ENCODE data around the gene TPP2.

Gene TPP2

GRCh38 chr13:102558029-102558428 lies 38.8 kb upstream of the TPP2 start:
- no peak for DNase-seq
- no peaks in the 10 kb centered on the region for H3K79me2 ChIP-seq (ENCODE audit: control insufficient read depth, insufficient read depth, low read length)
- H2BK120ac ChIP-seq (ENCODE audit: low read depth, low read length): no peak overlapping the region
- no peak overlapping the region for H3K4me3 ChIP-seq (ENCODE audit: low read length)
- H3K9ac ChIP-seq (ENCODE audit: low read length): no peak overlapping the region
- no peak overlapping the region for H2BK5ac ChIP-seq (ENCODE audit: low read length)
- no peaks in the 10 kb centered on the region for H3K79me1 ChIP-seq (ENCODE audit: low read length)
- H3K27ac ChIP-seq (ENCODE audit: low read depth, low read length): no peak overlapping the region
- no peak overlapping the region for H4K8ac ChIP-seq (ENCODE audit: low read depth, low read length)
- no peak overlapping the region for H3K56ac ChIP-seq (ENCODE audit: low read length)
- no peak overlapping the region for H3K18ac ChIP-seq (ENCODE audit: low read length)
- no peak overlapping the region for H4K5ac ChIP-seq (ENCODE audit: low read length)
- H3K4ac ChIP-seq (ENCODE audit: low read depth, low read length): no peak overlapping the region
- H3K36me3 ChIP-seq (ENCODE audit: control insufficient read depth, insufficient read depth, low read length): no peaks in the 10 kb centered on the region
- no peak overlapping the region for H3K4me2 ChIP-seq (ENCODE audit: low read length)
- H3K4me1 ChIP-seq (ENCODE audit: control insufficient read depth, low read depth, low read length): no peaks in the 10 kb centered on the region
- no peak overlapping the region for H2AK5ac ChIP-seq (ENCODE audit: low read length)
- H3K27me3 ChIP-seq (ENCODE audit: insufficient read depth, low read length, poor library complexity): no peaks in the 10 kb centered on the region
- no CpG with 5 or more reads among the region's 2 CpGs for WGBS (ENCODE audit: extremely low coverage, insufficient coverage, low lambda C conversion rate)
- no peak overlapping the region for H3K23ac ChIP-seq (ENCODE audit: low read length)
- no peak overlapping the region for H2BK15ac ChIP-seq (replicated peaks; ENCODE audit: low read depth)

- whole genome bisulfite sequencing (ENCODE audit: extremely low coverage, insufficient coverage, low lambda C conversion rate): no CpG with 5 or more reads among the region's 1 CpG
- Histone ChIP-seq H3K56ac (ENCODE audit: low read length) (no peak overlapping the region), H3K27ac (ENCODE audit: low read depth, low read length) (no peak overlapping the region), H3K4me2 (ENCODE audit: low read length) (no peak overlapping the region), H3K36me3 (ENCODE audit: control insufficient read depth, insufficient read depth, low read length) (no peaks in the 10 kb centered on the region), H3K18ac (ENCODE audit: low read length) (no peak overlapping the region), H3K79me2 (ENCODE audit: control insufficient read depth, insufficient read depth, low read length) (no peaks in the 10 kb centered on the region), H3K27me3 (ENCODE audit: insufficient read depth, low read length, poor library complexity) (no peaks in the 10 kb centered on the region), H3K4me3 (ENCODE audit: low read length) (no peak overlapping the region), H3K23ac (ENCODE audit: low read length) (no peak overlapping the region), H3K79me1 (ENCODE audit: low read length) (no peaks in the 10 kb centered on the region), H4K5ac (ENCODE audit: low read length) (no peak overlapping the region), H2BK15ac (replicated peaks; ENCODE audit: low read depth) (no peak overlapping the region), H3K9ac (ENCODE audit: low read length) (no peak overlapping the region), H2BK5ac (ENCODE audit: low read length) (no peak overlapping the region), H3K4ac (ENCODE audit: low read depth, low read length) (no peak overlapping the region), H2AK5ac (ENCODE audit: low read length) (no peak overlapping the region), H4K8ac (ENCODE audit: low read depth, low read length) (no peak overlapping the region), H3K4me1 (ENCODE audit: control insufficient read depth, low read depth, low read length) (no peaks in the 10 kb centered on the region), H2BK120ac (ENCODE audit: low read depth, low read length) (no peak overlapping the region)
- DNase-seq: no peak
Observed at GRCh38 chr13:102561933-102562332, 34.9 kb upstream of the TPP2 start.

GRCh38 chr13:102563267-102563666 lies 33.5 kb upstream of the TPP2 start:
- H4K5ac ChIP-seq (ENCODE audit: low read length): no peak overlapping the region
- no peak overlapping the region for H3K9ac ChIP-seq (ENCODE audit: low read length)
- H4K8ac ChIP-seq (ENCODE audit: low read depth, low read length): no peak overlapping the region
- no peak overlapping the region for H3K18ac ChIP-seq (ENCODE audit: low read length)
- no peaks in the 10 kb centered on the region for H3K79me1 ChIP-seq (ENCODE audit: low read length)
- no peak overlapping the region for H3K4ac ChIP-seq (ENCODE audit: low read depth, low read length)
- no peak overlapping the region for H2BK15ac ChIP-seq (replicated peaks; ENCODE audit: low read depth)
- no peak overlapping the region for H2BK120ac ChIP-seq (ENCODE audit: low read depth, low read length)
- H3K4me2 ChIP-seq (ENCODE audit: low read length): no peak overlapping the region
- H3K23ac ChIP-seq (ENCODE audit: low read length): no peak overlapping the region
- H3K36me3 ChIP-seq (ENCODE audit: control insufficient read depth, insufficient read depth, low read length): no peaks in the 10 kb centered on the region
- H3K4me1 ChIP-seq (ENCODE audit: control insufficient read depth, low read depth, low read length): no peaks in the 10 kb centered on the region
- no peak overlapping the region for H3K27ac ChIP-seq (ENCODE audit: low read depth, low read length)
- H3K27me3 ChIP-seq (ENCODE audit: insufficient read depth, low read length, poor library complexity): no peaks in the 10 kb centered on the region
- no peak overlapping the region for H3K4me3 ChIP-seq (ENCODE audit: low read length)
- no peak overlapping the region for H3K56ac ChIP-seq (ENCODE audit: low read length)
- no peak for DNase-seq
- no peaks in the 10 kb centered on the region for H3K79me2 ChIP-seq (ENCODE audit: control insufficient read depth, insufficient read depth, low read length)
- no peak overlapping the region for H2BK5ac ChIP-seq (ENCODE audit: low read length)
- WGBS (ENCODE audit: extremely low coverage, insufficient coverage, low lambda C conversion rate): no CpG with 5 or more reads among the region's 2 CpGs
- H2AK5ac ChIP-seq (ENCODE audit: low read length): no peak overlapping the region

GRCh38 chr13:102564564-102564963 lies 32.2 kb upstream of the TPP2 start:
- Histone ChIP-seq H2BK120ac (ENCODE audit: low read depth, low read length) (no peak overlapping the region), H2BK5ac (ENCODE audit: low read length) (no peak overlapping the region), H3K4ac (ENCODE audit: low read depth, low read length) (no peak overlapping the region), H4K8ac (ENCODE audit: low read depth, low read length) (no peak overlapping the region), H3K9ac (ENCODE audit: low read length) (no peak overlapping the region), H2AK5ac (ENCODE audit: low read length) (no peak overlapping the region), H3K27me3 (ENCODE audit: insufficient read depth, low read length, poor library complexity) (no peaks in the 10 kb centered on the region), H3K79me1 (ENCODE audit: low read length) (no peaks in the 10 kb centered on the region), H3K56ac (ENCODE audit: low read length) (no peak overlapping the region), H4K5ac (ENCODE audit: low read length) (peak overlapping the region; percentile 52), H3K23ac (ENCODE audit: low read length) (no peak overlapping the region), H3K18ac (ENCODE audit: low read length) (no peak overlapping the region), H3K79me2 (ENCODE audit: control insufficient read depth, insufficient read depth, low read length) (no peaks in the 10 kb centered on the region), H3K27ac (ENCODE audit: low read depth, low read length) (no peak overlapping the region), H3K4me3 (ENCODE audit: low read length) (no peak overlapping the region), H2BK15ac (replicated peaks; ENCODE audit: low read depth) (no peak overlapping the region), H3K36me3 (ENCODE audit: control insufficient read depth, insufficient read depth, low read length) (no peaks in the 10 kb centered on the region), H3K4me1 (ENCODE audit: control insufficient read depth, low read depth, low read length) (no peaks in the 10 kb centered on the region), H3K4me2 (ENCODE audit: low read length) (no peak overlapping the region)
- DNase-seq: no peak
- WGBS (ENCODE audit: extremely low coverage, insufficient coverage, low lambda C conversion rate): no CpG with 5 or more reads among the region's 4 CpGs

DNA sequence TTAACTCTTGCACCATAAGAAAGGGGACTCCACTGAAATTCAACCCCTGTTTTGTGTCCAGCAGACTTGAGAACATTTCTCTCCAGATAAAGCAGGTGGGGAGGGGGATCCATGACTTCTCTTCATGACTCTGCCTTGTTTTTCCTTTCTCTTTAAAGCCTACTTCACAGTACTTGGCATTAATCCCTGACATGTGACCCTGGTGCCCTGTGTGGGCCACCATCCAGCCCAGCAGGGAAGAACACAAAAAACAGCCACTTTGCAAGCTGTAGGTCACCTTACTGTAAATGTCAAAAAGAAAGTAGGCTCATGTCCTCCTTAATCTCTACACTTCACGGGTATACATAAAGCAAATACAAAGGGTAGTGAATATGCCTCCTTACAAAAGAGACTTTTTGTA lies 30.3 kb upstream of the TPP2 start:
- no peak overlapping the region for H2BK5ac ChIP-seq (ENCODE audit: low read length)
- no peak overlapping the region for H4K5ac ChIP-seq (ENCODE audit: low read length)
- H4K8ac ChIP-seq (ENCODE audit: low read depth, low read length): no peak overlapping the region
- no peak overlapping the region for H3K4me2 ChIP-seq (ENCODE audit: low read length)
- no peak overlapping the region for H3K4ac ChIP-seq (ENCODE audit: low read depth, low read length)
- DNase-seq: no peak
- no peaks in the 10 kb centered on the region for H3K79me2 ChIP-seq (ENCODE audit: control insufficient read depth, insufficient read depth, low read length)
- no CpG with 5 or more reads among the region's 1 CpG for WGBS (ENCODE audit: extremely low coverage, insufficient coverage, low lambda C conversion rate)
- no peaks in the 10 kb centered on the region for H3K79me1 ChIP-seq (ENCODE audit: low read length)
- no peak overlapping the region for H3K18ac ChIP-seq (ENCODE audit: low read length)
- no peak overlapping the region for H2BK15ac ChIP-seq (replicated peaks; ENCODE audit: low read depth)
- H3K56ac ChIP-seq (ENCODE audit: low read length): no peak overlapping the region
- H3K36me3 ChIP-seq (ENCODE audit: control insufficient read depth, insufficient read depth, low read length): no peaks in the 10 kb centered on the region
- H3K9ac ChIP-seq (ENCODE audit: low read length): no peak overlapping the region
- H3K4me3 ChIP-seq (ENCODE audit: low read length): no peak overlapping the region
- no peaks in the 10 kb centered on the region for H3K27me3 ChIP-seq (ENCODE audit: insufficient read depth, low read length, poor library complexity)
- no peaks in the 10 kb centered on the region for H3K4me1 ChIP-seq (ENCODE audit: control insufficient read depth, low read depth, low read length)
- no peak overlapping the region for H3K27ac ChIP-seq (ENCODE audit: low read depth, low read length)
- no peak overlapping the region for H3K23ac ChIP-seq (ENCODE audit: low read length)
- no peak overlapping the region for H2BK120ac ChIP-seq (ENCODE audit: low read depth, low read length)
- no peak overlapping the region for H2AK5ac ChIP-seq (ENCODE audit: low read length)

GRCh38 chr13:102567857-102568256 lies 28.9 kb upstream of the TPP2 start:
- no peaks in the 10 kb centered on the region for H3K4me1 ChIP-seq (ENCODE audit: control insufficient read depth, low read depth, low read length)
- H3K27me3 ChIP-seq (ENCODE audit: insufficient read depth, low read length, poor library complexity): no peaks in the 10 kb centered on the region
- H2BK5ac ChIP-seq (ENCODE audit: low read length): no peak overlapping the region
- H2BK15ac ChIP-seq (replicated peaks; ENCODE audit: low read depth): no peak overlapping the region
- no peak overlapping the region for H3K27ac ChIP-seq (ENCODE audit: low read depth, low read length)
- H3K9ac ChIP-seq (ENCODE audit: low read length): no peak overlapping the region
- peak; percentile 36 for DNase-seq
- no peak overlapping the region for H4K5ac ChIP-seq (ENCODE audit: low read length)
- no CpG with 5 or more reads among the region's 4 CpGs for WGBS (ENCODE audit: extremely low coverage, insufficient coverage, low lambda C conversion rate)
- H3K56ac ChIP-seq (ENCODE audit: low read length): no peak overlapping the region
- H3K18ac ChIP-seq (ENCODE audit: low read length): no peak overlapping the region
- H4K8ac ChIP-seq (ENCODE audit: low read depth, low read length): no peak overlapping the region
- no peak overlapping the region for H2AK5ac ChIP-seq (ENCODE audit: low read length)
- H3K79me2 ChIP-seq (ENCODE audit: control insufficient read depth, insufficient read depth, low read length): no peaks in the 10 kb centered on the region
- no peak overlapping the region for H3K4me2 ChIP-seq (ENCODE audit: low read length)
- H2BK120ac ChIP-seq (ENCODE audit: low read depth, low read length): no peak overlapping the region
- H3K4me3 ChIP-seq (ENCODE audit: low read length): no peak overlapping the region
- H3K4ac ChIP-seq (ENCODE audit: low read depth, low read length): no peak overlapping the region
- no peaks in the 10 kb centered on the region for H3K79me1 ChIP-seq (ENCODE audit: low read length)
- H3K36me3 ChIP-seq (ENCODE audit: control insufficient read depth, insufficient read depth, low read length): no peaks in the 10 kb centered on the region
- no peak overlapping the region for H3K23ac ChIP-seq (ENCODE audit: low read length)
